HG03103 (cell line): Measurements from ENCODE around the gene CELF4.
A peak's percentile ranks its signal among the peaks of the same experiment; 100 is the strongest.

Experiments
- ATAC-seq: cut with Tn5 transposase; IDR thresholded peaks from one replicate; pipeline ENCODE4 v1.9.1; 2021; ENCODE audit warnings: low read depth; ENCODE audit not compliant: unreplicated experiment

The CELF4 gene

GRCh38 chr18:37529863-37530262 is 35.7 kb downstream of the CELF4 start:
- peak; percentile 67 for ATAC-seq

GRCh38 chr18:37529296-37529695 is 36.3 kb downstream of the CELF4 start:
- no peak for ATAC-seq

- no peak for ATAC-seq
These were observed 38.2 kb downstream of the CELF4 start for GRCh38 chr18:37527395-37527794.

- ATAC-seq: no peak
These were observed 40.4 kb downstream of the CELF4 start for GRCh38 chr18:37525262-37525585.

- no peak for ATAC-seq
These were observed 40.9 kb downstream of the CELF4 start for GRCh38 chr18:37524498-37525261.

GRCh38 chr18:37524139-37524497 is 41.5 kb downstream of the CELF4 start:
- no peak for ATAC-seq

GRCh38 chr18:37521510-37522465 is 43.8 kb downstream of the CELF4 start:
- no peak for ATAC-seq

- no peak for ATAC-seq
These were observed 45.1 kb downstream of the CELF4 start for GRCh38 chr18:37520508-37520907.

GRCh38 chr18:37519510-37520135 is 46.0 kb downstream of the CELF4 start:
- ATAC-seq: no peak

GRCh38 chr18:37516361-37516853 is 49.2 kb downstream of the CELF4 start:
- no peak for ATAC-seq

GRCh38 chr18:37514953-37515352 is 50.6 kb downstream of the CELF4 start:
- ATAC-seq: no peak

GRCh38 chr18:37512400-37512799 is 53.2 kb downstream of the CELF4 start:
- no peak for ATAC-seq

- no peak for ATAC-seq
These were observed 53.8 kb downstream of the CELF4 start for GRCh38 chr18:37511721-37512298.

- no peak for ATAC-seq
These were observed 56.0 kb downstream of the CELF4 start for GRCh38 chr18:37509600-37509999.

- ATAC-seq: no peak
These were observed 57.4 kb downstream of the CELF4 start for GRCh38 chr18:37508207-37508606.

GRCh38 chr18:37507239-37507638 is 58.4 kb downstream of the CELF4 start:
- no peak for ATAC-seq

GRCh38 chr18:37506001-37506400 is 59.6 kb downstream of the CELF4 start:
- no peak for ATAC-seq

GRCh38 chr18:37505321-37505720 is 60.3 kb downstream of the CELF4 start:
- no peak for ATAC-seq

- ATAC-seq: no peak
These were observed 63.0 kb downstream of the CELF4 start for GRCh38 chr18:37502601-37503000.

- no peak for ATAC-seq
These were observed 63.6 kb downstream of the CELF4 start for GRCh38 chr18:37502036-37502435.

GRCh38 chr18:37501136-37501535 is 64.5 kb downstream of the CELF4 start:
- ATAC-seq: no peak
